HepG2 (cell line): ENCODE measurements around the gene RITA1. TPM values are rescaled to one million over a fixed set of nuclear protein-coding genes. Genes with fewer than 3 reads are reported as not detected.

Experiments
- ATAC-seq: fragments of 200-7000 bp; cut with Tn5 transposase; 3 replicates; pipeline ENCODE4 v1.9.1; 2020; ENCODE audit warnings: mild to moderate bottlenecking, moderate library complexity
- BruUV-seq: library from RNA; stranded (reverse); fragments of 400-500 nt; replicated peaks from 2 replicates; lab custom pipeline; 2021; lab: Mats Ljungman, UMichigan
- CTCF ChIA-PET: fragments of 300-600 bp; formaldehyde crosslinking; extraction: SDS; loops from one replicate; lab custom pipeline; 2021; ENCODE audit warnings: low total read pairs, inconsistent platforms, low intra/inter-chr PET ratio; lab: Yijun Ruan, JAX
- POLR2A ChIA-PET: fragments of 350-600 bp; sonication (Branson Sonifier 250); formaldehyde crosslinking; loops from one replicate; lab custom pipeline; 2020; ENCODE audit warnings: antibody characterized with exemption, inconsistent platforms; lab: Yijun Ruan, JAX
- DNase-seq: peaks from one replicate; pipeline ENCODE4 v3.0.0-alpha.2; 2015; ENCODE audit warnings: low spot score
- FAIRE-seq: peaks from 3 replicates; lab custom pipeline; 2011; peaks lifted over from hg19 to GRCh38; lab: Jason Lieb, UNC
- H2AFZ ChIP-seq: one replicate; pipeline ENCODE4 v1.6.1; 2011; ENCODE audit warnings: low read length, inconsistent platforms
- H3K27ac ChIP-seq: fragments of 300-600 bp; 3 replicates; pipeline ENCODE4 v1.8.0; 2011; ENCODE audit warnings: mixed run types, mild to moderate bottlenecking, mixed read lengths, low read length, inconsistent platforms; ENCODE audit not compliant: insufficient read depth; ENCODE audit errors: extremely low read length
- H3K27me3 ChIP-seq, 2 experiments: fragments of 200-600 bp in 1 of 2; 2 replicates in 1 of 2; 3 replicates in 1 of 2; pipeline versions ENCODE4 v1.6.0 to v1.8.0; 2011; ENCODE audit warnings: low read length in 2 of 2, mild to moderate bottlenecking in 2 of 2, moderate library complexity in 2 of 2, inconsistent platforms in 1 of 2; ENCODE audit not compliant: insufficient read depth in 2 of 2, control insufficient read depth in 1 of 2
- H3K36me3 ChIP-seq, 2 experiments: fragments of 200-600 bp in 1 of 2; replicated peaks in 1 of 2; 2 replicates in 1 of 2; 3 replicates in 1 of 2; pipeline versions ENCODE4 v1.5.1 to v1.8.0; 2011; ENCODE audit warnings: low read length in 2 of 2, inconsistent platforms in 1 of 2; ENCODE audit not compliant: insufficient read depth in 2 of 2, control insufficient read depth in 1 of 2
- H3K4me1 ChIP-seq: 2 replicates; pipeline ENCODE4 v1.5.1; 2012; ENCODE audit warnings: low read length, inconsistent platforms; ENCODE audit not compliant: insufficient read depth
- H3K4me2 ChIP-seq: 2 replicates; pipeline ENCODE4 v1.6.0; 2011; ENCODE audit warnings: low read depth, low read length, inconsistent platforms
- H3K4me3 ChIP-seq, 3 experiments: fragments of 200-600 bp in 1 of 3; sonication (generic), shearing (Covaris generic) in 1 of 3; replicated peaks in 1 of 3; 2 replicates each; pipeline ENCODE4 v1.5.1; 2011 to 2016; ENCODE audit warnings: low read length in 3 of 3, inconsistent platforms in 2 of 3, low read depth in 2 of 3, mild to moderate bottlenecking in 2 of 3, control low read depth in 1 of 3, mixed read lengths in 1 of 3; ENCODE audit not compliant: insufficient read depth in 1 of 3
- H3K79me2 ChIP-seq: one replicate; pipeline ENCODE4 v1.6.1; 2011; ENCODE audit warnings: low read length, inconsistent platforms; ENCODE audit not compliant: insufficient read depth
- H3K9ac ChIP-seq: 2 replicates; pipeline ENCODE4 v1.6.0; 2011; ENCODE audit warnings: mild to moderate bottlenecking, low read depth, low read length, inconsistent platforms; ENCODE audit not compliant: insufficient read depth
- H3K9me3 ChIP-seq: 2 replicates; pipeline ENCODE4 v1.5.1; 2012; ENCODE audit warnings: mild to moderate bottlenecking, low read length
- H4K20me1 ChIP-seq: 2 replicates; pipeline ENCODE4 v1.6.0; 2011; ENCODE audit warnings: inconsistent platforms, mild to moderate bottlenecking, low read length, moderate library complexity; ENCODE audit not compliant: insufficient read depth
- ATF1 ChIP-seq: IDR thresholded peaks from 2 replicates; pipeline ENCODE4 v1.6.1; 2016; ENCODE audit warnings: mild to moderate bottlenecking, control low read depth
- HNRNPUL1 ChIP-seq: fragments of 200-400 bp; formaldehyde crosslinking; IDR thresholded peaks from 2 replicates; pipeline ENCODE4 v1.6.1; 2017; ENCODE audit warnings: low read depth, mild to moderate bottlenecking, low read length, moderate library complexity
- MTF1 ChIP-seq: sonication (generic); formaldehyde crosslinking; IDR thresholded peaks from 2 replicates; pipeline ENCODE4 v1.5.0; 2020; ENCODE audit warnings: missing genetic modification reagents
- RARA ChIP-seq: IDR thresholded peaks from 2 replicates; pipeline ENCODE4 v1.6.1; 2016; ENCODE audit warnings: missing genetic modification reagents, missing compliant biosample characterization
- REL ChIP-seq: sonication (generic); formaldehyde crosslinking; conservative IDR thresholded peaks from 2 replicates; pipeline ENCODE4 v1.8.0; 2022; ENCODE audit warnings: mild to moderate bottlenecking, missing genetic modification reagents, moderate library complexity
- RXRB ChIP-seq: IDR thresholded peaks from 2 replicates; pipeline ENCODE4 v1.6.1; 2016; ENCODE audit warnings: borderline replicate concordance, missing genetic modification reagents, missing compliant biosample characterization
- SETDB1 ChIP-seq: sonication (generic); formaldehyde crosslinking; IDR thresholded peaks from 2 replicates; pipeline ENCODE4 v1.5.1; 2020; ENCODE audit warnings: missing genetic modification reagents, mild to moderate bottlenecking, borderline replicate concordance
- SMAD9 ChIP-seq: sonication (generic); formaldehyde crosslinking; IDR thresholded peaks from 2 replicates; pipeline ENCODE4 v1.5.1; 2020; ENCODE audit warnings: mild to moderate bottlenecking, missing genetic modification reagents
- SNRNP70 ChIP-seq: fragments of 200-400 bp; formaldehyde crosslinking; IDR thresholded peaks from 2 replicates; pipeline ENCODE4 v1.6.1; 2017; ENCODE audit warnings: mild to moderate bottlenecking, low read depth, low read length, moderate library complexity
- ZC3H4 ChIP-seq: sonication (generic); formaldehyde crosslinking; IDR thresholded peaks from 2 replicates; pipeline ENCODE4 v1.4.0; 2020; ENCODE audit warnings: missing genetic modification reagents, borderline replicate concordance
- ZNF121 ChIP-seq: sonication (generic); formaldehyde crosslinking; IDR thresholded peaks from 2 replicates; pipeline ENCODE4 v1.5.0; 2020; ENCODE audit warnings: mild to moderate bottlenecking, missing genetic modification reagents
- ZNF615 ChIP-seq: sonication (generic); formaldehyde crosslinking; IDR thresholded peaks from 2 replicates; pipeline ENCODE4 v1.5.0; 2020; ENCODE audit warnings: mild to moderate bottlenecking, missing genetic modification reagents, borderline replicate concordance
- WGBS: methylation state at CpG from one replicate; pipeline ENCODE4 v1.1.6; 2017; ENCODE audit warnings: low lambda C conversion rate; 5-methylcytosine and 5-hydroxymethylcytosine counted together
- in situ Hi-C: cut with HindIII; loops from 2 replicates; pipeline ENCODE4 v1.10.0; 2017; ENCODE audit warnings: low pct_unique_long_range_greater_than_20kb; ENCODE audit not compliant: extremely low pct_ligation_motif_present
- intact Hi-C: fragments of 100-400 bp; cut with micrococcal nuclease; formaldehyde crosslinking; loops from one replicate; pipeline ENCODE4 v1.10.0; 2022; ENCODE audit not compliant: unreplicated experiment
- polyA plus RNA-seq, 8 experiments: library from polyadenylated mRNA; depleted of rRNA in 3 of 8; stranded (reverse) in 7 of 8; unstranded in 1 of 8; fragments of >200 nt; fragmentation: Illumina TruSeq in 4 of 8; extraction: Trizol in 4 of 8; gene quantifications; 2 replicates each; pipeline versions ENCODE4 v1.2.1 to v1.2.3, GENCODE V29; 2011 to 2016; ENCODE audit warnings: low read depth in 4 of 8, missing spikeins in 1 of 8, mixed read lengths in 1 of 8; ENCODE audit not compliant: insufficient read depth in 1 of 8
- total RNA-seq, 5 experiments: library from RNA; depleted of rRNA; stranded (reverse); fragments of >200 nt; fragmentation: Illumina TruSeq; extraction: Trizol; gene quantifications; 2 replicates each; pipeline ENCODE4 v1.2.3, GENCODE V29; 2016; ENCODE audit warnings: low read depth in 1 of 5
- TF ChIP-seq, protein P1 (sequence below): IDR thresholded peaks from 2 replicates; pipeline ENCODE4 v1.6.1; 2012; ENCODE audit warnings: low read depth, low read length, improper control_type of control experiment
- TF ChIP-seq, protein P2 (sequence below): sonication (generic); formaldehyde crosslinking; IDR thresholded peaks from 2 replicates; pipeline ENCODE4 v1.4.0; 2020; ENCODE audit warnings: missing genetic modification reagents, borderline replicate concordance

The RITA1 gene
- total and polyA plus RNA-seq, 2 of the 13 experiments (the other 11 are each of a cell fraction or from before 2014, with no cell fraction given), result 12.4 to 28.9 TPM

GRCh38 chr12:113203852-113204760 lies 18.6 kb downstream of the RITA1 start (continued):
- TF ChIP-seq ZC3H4 (CRISPR knock-in tag), result no peak
- peak; percentile 98 for TF ChIP-seq ZNF121
- TF ChIP-seq RARA (CRISPR knock-in tag), result peak; percentile 19; the same call in 1 of the 2 replicates
- TF ChIP-seq, protein P1, sequence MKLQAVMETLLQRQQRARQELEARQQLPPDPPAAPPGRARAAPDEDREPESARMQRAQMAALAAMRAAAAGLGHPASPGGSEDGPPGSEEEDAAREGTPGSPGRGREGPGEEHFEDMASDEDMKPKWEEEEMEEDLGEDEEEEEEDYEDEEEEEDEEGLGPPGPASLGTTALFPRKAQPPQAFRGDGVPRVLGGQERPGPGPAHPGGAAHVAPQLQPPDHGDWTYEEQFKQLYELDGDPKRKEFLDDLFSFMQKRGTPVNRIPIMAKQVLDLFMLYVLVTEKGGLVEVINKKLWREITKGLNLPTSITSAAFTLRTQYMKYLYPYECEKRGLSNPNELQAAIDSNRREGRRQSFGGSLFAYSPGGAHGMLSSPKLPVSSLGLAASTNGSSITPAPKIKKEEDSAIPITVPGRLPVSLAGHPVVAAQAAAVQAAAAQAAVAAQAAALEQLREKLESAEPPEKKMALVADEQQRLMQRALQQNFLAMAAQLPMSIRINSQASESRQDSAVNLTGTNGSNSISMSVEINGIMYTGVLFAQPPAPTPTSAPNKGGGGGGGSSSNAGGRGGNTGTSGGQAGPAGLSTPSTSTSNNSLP, result no peak

GRCh38 chr12:113204804-113205203 lies 19.3 kb downstream of the RITA1 start:
- ATAC-seq, result no peak
- H4K20me1 ChIP-seq, result no peaks in the 10 kb centered on the region
- no peak for TF ChIP-seq REL (CRISPR knock-in tag)
- no peak for TF ChIP-seq SETDB1
- no peak for TF ChIP-seq MTF1 (CRISPR knock-in tag)
- TF ChIP-seq ZNF615, result no peak
- TF ChIP-seq HNRNPUL1, result no peak
- TF ChIP-seq RXRB, result no peak
- TF ChIP-seq, protein P2, sequence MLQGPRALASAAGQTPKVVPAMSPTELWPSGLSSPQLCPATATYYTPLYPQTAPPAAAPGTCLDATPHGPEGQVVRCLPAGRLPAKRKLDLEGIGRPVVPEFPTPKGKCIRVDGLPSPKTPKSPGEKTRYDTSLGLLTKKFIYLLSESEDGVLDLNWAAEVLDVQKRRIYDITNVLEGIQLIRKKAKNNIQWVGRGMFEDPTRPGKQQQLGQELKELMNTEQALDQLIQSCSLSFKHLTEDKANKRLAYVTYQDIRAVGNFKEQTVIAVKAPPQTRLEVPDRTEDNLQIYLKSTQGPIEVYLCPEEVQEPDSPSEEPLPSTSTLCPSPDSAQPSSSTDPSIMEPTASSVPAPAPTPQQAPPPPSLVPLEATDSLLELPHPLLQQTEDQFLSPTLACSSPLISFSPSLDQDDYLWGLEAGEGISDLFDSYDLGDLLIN, result no peak
- TF ChIP-seq SMAD9 (CRISPR knock-in tag), result no peak
- no peak for TF ChIP-seq ATF1 (CRISPR knock-in tag)
- TF ChIP-seq SNRNP70, result no peak
- BruUV-seq, result no TSS peak
- H3K27ac ChIP-seq, result peak overlapping the region; percentile 53
- H3K4me1 ChIP-seq, result peaks cover 49% of the 10 kb centered on the region
- H3K36me3 ChIP-seq, result no peaks in the 10 kb centered on the region
- ChIA-PET CTCF (no interaction called here), POLR2A (interaction anchor here (1.1 to 4.1 kb wide), 5 partner anchors 17 to 42 kb away, joined by 3 to 16 read pairs (median 9); partner anchors contain the start of genes DDX54, RITA1 and TPCN1)
- FAIRE-seq, result no peak
- no peak for DNase-seq
- H3K4me2 ChIP-seq, result no peak overlapping the region
- no peaks in the 10 kb centered on the region for H3K9me3 ChIP-seq
- no peak overlapping the region for H3K9ac ChIP-seq
- WGBS, result 76% methylated on average over 3 of the region's 3 CpGs
- in situ Hi-C loops (no loop called here), intact Hi-C loops (loop anchor here (5.0 kb wide), 1 partner anchor 152 kb away; the partner anchor contains the start of gene PLBD2)
- H2AFZ ChIP-seq, result no peak overlapping the region
- H3K27me3 ChIP-seq, result no peaks in the 10 kb centered on the region
- no peak overlapping the region for H3K4me3 ChIP-seq
- no peaks in the 10 kb centered on the region for H3K79me2 ChIP-seq
